GM12878 (cell line): ENCODE results near the gene RTCB. TPM values are rescaled to one million over a fixed set of nuclear protein-coding genes. Genes with fewer than 3 reads are reported as not detected.

Experiments used
- HDAC6 ChIP-seq: fragments of 200-600 bp; sonication (generic); IDR thresholded peaks from one replicate; pipeline ENCODE4 v1.8.0; 2017; ENCODE audit warnings: antibody characterized with exemption; ENCODE audit not compliant: unreplicated experiment
- NRF1 ChIP-seq: conservative IDR thresholded peaks from 2 replicates; pipeline ENCODE4 v1.6.1; 2011; ENCODE audit warnings: mild to moderate bottlenecking, low read depth, low read length, improper control_type of control experiment
- SIX5 ChIP-seq: IDR thresholded peaks from 2 replicates; pipeline ENCODE4 v1.6.1; 2011; ENCODE audit warnings: mild to moderate bottlenecking, low read depth, low read length, moderate library complexity; ENCODE audit not compliant: severe bottlenecking
- polyA plus RNA-seq, 11 experiments: library from polyadenylated mRNA; depleted of rRNA in 4 of 11; unstranded in 6 of 11; stranded (reverse) in 5 of 11; fragments of >200 nt; fragmentation: Nextera tagmentation in 4 of 11; fragmentation: Illumina TruSeq in 1 of 11; extraction: Ambion mirVana in 4 of 11; extraction: Trizol in 1 of 11; gene quantifications; 1 replicate in 1 of 11; 2 replicates in 10 of 11; pipeline versions ENCODE4 v1.2.1 to v1.2.3, GENCODE V29; 2011 to 2016; ENCODE audit warnings: inconsistent platforms in 2 of 11, missing spikeins in 2 of 11, low read depth in 1 of 11
- total RNA-seq, 4 experiments: library from RNA; depleted of rRNA in 3 of 4; stranded (reverse); fragments of >200 nt in 3 of 4; fragmentation: Illumina TruSeq in 1 of 4; extraction: Trizol in 1 of 4; gene quantifications; 2 replicates each; pipeline versions ENCODE4 v1.2.1 to v1.2.3, GENCODE V29; 2013 to 2021
- TF ChIP-seq, protein P1 (sequence below): fragments of 450-650 bp; IDR thresholded peaks from 2 replicates; pipeline ENCODE4 v1.6.1; 2016; ENCODE audit warnings: mild to moderate bottlenecking
- TF ChIP-seq, protein P2 (sequence below): fragments of 450-650 bp; IDR thresholded peaks from 2 replicates; pipeline ENCODE4 v1.6.1; 2017; ENCODE audit warnings: mild to moderate bottlenecking
- TF ChIP-seq, protein P3 (sequence below), 3 experiments: IDR thresholded peaks in 2 of 3; conservative IDR thresholded peaks in 1 of 3; 2 replicates each; pipeline ENCODE4 v1.5.1; 2011; ENCODE audit warnings: low read depth in 3 of 3, low read length in 3 of 3, mild to moderate bottlenecking in 3 of 3, control low read depth in 2 of 3, moderate library complexity in 2 of 3, inconsistent platforms in 1 of 3, mixed read lengths in 1 of 3; ENCODE audit not compliant: control insufficient read depth in 2 of 3, insufficient read depth in 1 of 3; ENCODE audit errors: extremely low read depth in 1 of 3
- TF ChIP-seq, protein P4 (sequence below): IDR thresholded peaks from 2 replicates; pipeline ENCODE4 v1.6.1; 2012; ENCODE audit warnings: low read depth, low read length, improper control_type of control experiment

Gene RTCB
- total and polyA plus RNA-seq, 10 of the 15 experiments (the other 5 are each of a cell fraction or from before 2014, with no cell fraction given): 88.4 to 203 (median 106) TPM

DNA sequence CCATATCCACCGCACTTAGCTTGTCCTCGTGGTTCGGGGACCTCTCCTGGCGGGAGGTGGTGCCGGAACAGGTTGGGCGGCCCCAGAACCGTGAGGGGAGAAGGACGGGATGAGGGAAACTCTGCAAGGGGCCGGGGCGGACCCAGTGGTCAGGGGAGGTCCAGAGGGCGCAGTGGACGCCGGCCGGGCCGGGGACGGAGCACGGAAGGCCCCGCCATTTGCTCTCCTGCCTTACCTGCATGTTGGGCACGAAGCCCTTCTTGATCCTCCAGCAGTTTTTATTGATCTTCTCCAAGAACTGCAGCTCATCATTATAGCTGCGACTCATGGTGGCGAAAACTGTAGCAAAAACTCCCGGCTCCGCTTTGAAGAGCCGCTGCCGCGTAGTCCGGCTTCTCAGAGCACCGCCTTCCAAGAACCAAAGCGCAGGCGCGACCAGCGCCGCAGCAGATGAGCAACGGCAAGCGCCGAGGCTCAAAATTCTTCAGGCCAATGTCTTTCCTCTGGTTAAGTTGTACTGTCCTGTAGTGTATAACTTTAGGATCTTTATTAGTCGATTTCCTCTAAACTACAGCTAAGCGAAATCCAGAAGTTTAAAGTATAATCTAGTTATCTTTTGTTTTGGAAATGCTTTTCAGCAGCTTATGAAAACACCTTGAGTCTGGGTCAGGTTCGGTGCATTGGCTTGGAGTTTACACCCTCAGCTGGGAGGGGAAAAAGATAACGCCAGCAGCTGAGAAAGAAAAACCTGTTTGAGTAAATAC, at the start of gene RTCB (continued):
- TF ChIP-seq, protein P1, sequence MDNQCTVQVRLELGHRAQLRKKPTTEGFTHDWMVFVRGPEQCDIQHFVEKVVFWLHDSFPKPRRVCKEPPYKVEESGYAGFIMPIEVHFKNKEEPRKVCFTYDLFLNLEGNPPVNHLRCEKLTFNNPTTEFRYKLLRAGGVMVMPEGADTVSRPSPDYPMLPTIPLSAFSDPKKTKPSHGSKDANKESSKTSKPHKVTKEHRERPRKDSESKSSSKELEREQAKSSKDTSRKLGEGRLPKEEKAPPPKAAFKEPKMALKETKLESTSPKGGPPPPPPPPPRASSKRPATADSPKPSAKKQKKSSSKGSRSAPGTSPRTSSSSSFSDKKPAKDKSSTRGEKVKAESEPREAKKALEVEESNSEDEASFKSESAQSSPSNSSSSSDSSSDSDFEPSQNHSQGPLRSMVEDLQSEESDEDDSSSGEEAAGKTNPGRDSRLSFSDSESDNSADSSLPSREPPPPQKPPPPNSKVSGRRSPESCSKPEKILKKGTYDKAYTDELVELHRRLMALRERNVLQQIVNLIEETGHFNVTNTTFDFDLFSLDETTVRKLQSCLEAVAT: peak; percentile 28; the same call in 1 of the 2 replicates
- TF ChIP-seq HDAC6 (no peak), NRF1 (peak; percentile 74), SIX5 (no peak)
- TF ChIP-seq, protein P2, sequence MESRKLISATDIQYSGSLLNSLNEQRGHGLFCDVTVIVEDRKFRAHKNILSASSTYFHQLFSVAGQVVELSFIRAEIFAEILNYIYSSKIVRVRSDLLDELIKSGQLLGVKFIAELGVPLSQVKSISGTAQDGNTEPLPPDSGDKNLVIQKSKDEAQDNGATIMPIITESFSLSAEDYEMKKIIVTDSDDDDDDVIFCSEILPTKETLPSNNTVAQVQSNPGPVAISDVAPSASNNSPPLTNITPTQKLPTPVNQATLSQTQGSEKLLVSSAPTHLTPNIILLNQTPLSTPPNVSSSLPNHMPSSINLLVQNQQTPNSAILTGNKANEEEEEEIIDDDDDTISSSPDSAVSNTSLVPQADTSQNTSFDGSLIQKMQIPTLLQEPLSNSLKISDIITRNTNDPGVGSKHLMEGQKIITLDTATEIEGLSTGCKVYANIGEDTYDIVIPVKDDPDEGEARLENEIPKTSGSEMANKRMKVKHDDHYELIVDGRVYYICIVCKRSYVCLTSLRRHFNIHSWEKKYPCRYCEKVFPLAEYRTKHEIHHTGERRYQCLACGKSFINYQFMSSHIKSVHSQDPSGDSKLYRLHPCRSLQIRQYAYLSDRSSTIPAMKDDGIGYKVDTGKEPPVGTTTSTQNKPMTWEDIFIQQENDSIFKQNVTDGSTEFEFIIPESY: 0 out of 2 replicates have a peak, but pooled peaks have one; percentile 21
- TF ChIP-seq, protein P3, sequence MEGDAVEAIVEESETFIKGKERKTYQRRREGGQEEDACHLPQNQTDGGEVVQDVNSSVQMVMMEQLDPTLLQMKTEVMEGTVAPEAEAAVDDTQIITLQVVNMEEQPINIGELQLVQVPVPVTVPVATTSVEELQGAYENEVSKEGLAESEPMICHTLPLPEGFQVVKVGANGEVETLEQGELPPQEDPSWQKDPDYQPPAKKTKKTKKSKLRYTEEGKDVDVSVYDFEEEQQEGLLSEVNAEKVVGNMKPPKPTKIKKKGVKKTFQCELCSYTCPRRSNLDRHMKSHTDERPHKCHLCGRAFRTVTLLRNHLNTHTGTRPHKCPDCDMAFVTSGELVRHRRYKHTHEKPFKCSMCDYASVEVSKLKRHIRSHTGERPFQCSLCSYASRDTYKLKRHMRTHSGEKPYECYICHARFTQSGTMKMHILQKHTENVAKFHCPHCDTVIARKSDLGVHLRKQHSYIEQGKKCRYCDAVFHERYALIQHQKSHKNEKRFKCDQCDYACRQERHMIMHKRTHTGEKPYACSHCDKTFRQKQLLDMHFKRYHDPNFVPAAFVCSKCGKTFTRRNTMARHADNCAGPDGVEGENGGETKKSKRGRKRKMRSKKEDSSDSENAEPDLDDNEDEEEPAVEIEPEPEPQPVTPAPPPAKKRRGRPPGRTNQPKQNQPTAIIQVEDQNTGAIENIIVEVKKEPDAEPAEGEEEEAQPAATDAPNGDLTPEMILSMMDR (IDR thresholded peaks at IDR 0.05 in 2 of 3, conservative IDR thresholded peaks at IDR 0.05 in 1 of 3; ENCODE audit: control insufficient read depth in 2 of 3, extremely low read depth in 1 of 3, insufficient read depth in 1 of 3, low read depth in 3 of 3, low read length in 3 of 3): 0 out of 6 replicates have a peak, but pooled peaks of 1 of the 3 experiments have one; percentile 0
- TF ChIP-seq, protein P4, sequence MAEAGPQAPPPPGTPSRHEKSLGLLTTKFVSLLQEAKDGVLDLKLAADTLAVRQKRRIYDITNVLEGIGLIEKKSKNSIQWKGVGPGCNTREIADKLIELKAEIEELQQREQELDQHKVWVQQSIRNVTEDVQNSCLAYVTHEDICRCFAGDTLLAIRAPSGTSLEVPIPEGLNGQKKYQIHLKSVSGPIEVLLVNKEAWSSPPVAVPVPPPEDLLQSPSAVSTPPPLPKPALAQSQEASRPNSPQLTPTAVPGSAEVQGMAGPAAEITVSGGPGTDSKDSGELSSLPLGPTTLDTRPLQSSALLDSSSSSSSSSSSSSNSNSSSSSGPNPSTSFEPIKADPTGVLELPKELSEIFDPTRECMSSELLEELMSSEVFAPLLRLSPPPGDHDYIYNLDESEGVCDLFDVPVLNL: peak; percentile 83
- TF ChIP-seq, all 136 proteins: peak for 25
